PFSK-1 (cell line): ENCODE results near the gene SLC66A3.

Experiments used
- FOXP2 ChIP-seq: optimal IDR thresholded peaks from 2 replicates; pipeline ENCODE3; 2011; ENCODE audit warnings: borderline replicate concordance, control low read depth, inconsistent platforms; ENCODE audit not compliant: insufficient read depth; ENCODE audit errors: extremely low read length, extremely low read depth
- POLR2AphosphoS5 ChIP-seq: IDR thresholded peaks from 2 replicates; pipeline ENCODE4 v1.6.1; 2012; ENCODE audit warnings: low read depth, mild to moderate bottlenecking, control low read depth, low read length, moderate library complexity
- REST ChIP-seq, 2 experiments: IDR thresholded peaks; 2 replicates each; pipeline versions ENCODE4 v1.6.1 to v1.8.0; 2011 to 2012; ENCODE audit warnings: low read depth in 2 of 2, low read length in 2 of 2, control low read depth in 1 of 2, inconsistent platforms in 1 of 2, mild to moderate bottlenecking in 1 of 2, moderate library complexity in 1 of 2; ENCODE audit not compliant: insufficient read depth in 1 of 2
- SIN3A ChIP-seq: IDR thresholded peaks from 2 replicates; pipeline ENCODE4 v1.6.1; 2012; ENCODE audit warnings: mild to moderate bottlenecking, low read length, moderate library complexity, borderline replicate concordance; ENCODE audit not compliant: insufficient read depth
- TAF1 ChIP-seq: IDR thresholded peaks from 2 replicates; pipeline ENCODE4 v1.6.1; 2012; ENCODE audit warnings: low read length, control low read depth, borderline replicate concordance; ENCODE audit not compliant: insufficient read depth

The SLC66A3 gene

GRCh38 chr2:11154016-11154922, 998 bp upstream of the SLC66A3 start:
- TF ChIP-seq POLR2AphosphoS5, result no peak
- no peak for TF ChIP-seq FOXP2
- TF ChIP-seq REST (IDR thresholded peaks at IDR 0.05; ENCODE audit: insufficient read depth in 1 of 2, low read depth in 2 of 2, low read length in 2 of 2), result no peak
- TF ChIP-seq TAF1, result no peak
- no peak for TF ChIP-seq SIN3A

GRCh38 chr2:11154923-11155380, 315 bp upstream of the SLC66A3 start:
- TF ChIP-seq FOXP2 (peak; percentile 79), POLR2AphosphoS5 (no peak; the same call in 1 of the 2 replicates)

- TF ChIP-seq POLR2AphosphoS5 (no peak), REST (IDR thresholded peaks at IDR 0.05; ENCODE audit: insufficient read depth in 1 of 2, low read depth in 2 of 2, low read length in 2 of 2) (no peak), FOXP2 (no peak), TAF1 (no peak), SIN3A (no peak)
These were observed 1.3 kb downstream of the SLC66A3 start for GRCh38 chr2:11156396-11157075.

- no peak for TF ChIP-seq TAF1
- no peak for TF ChIP-seq SIN3A
- no peak for TF ChIP-seq REST (IDR thresholded peaks at IDR 0.05; ENCODE audit: insufficient read depth in 1 of 2, low read depth in 2 of 2, low read length in 2 of 2)
- TF ChIP-seq FOXP2, result no peak
- TF ChIP-seq POLR2AphosphoS5, result no peak
These were observed 2.0 kb downstream of the SLC66A3 start for GRCh38 chr2:11157296-11157695.

GRCh38 chr2:11157731-11158130, 2.5 kb downstream of the SLC66A3 start:
- no peak for TF ChIP-seq REST (IDR thresholded peaks at IDR 0.05; ENCODE audit: insufficient read depth in 1 of 2, low read depth in 2 of 2, low read length in 2 of 2)
- TF ChIP-seq FOXP2, result no peak
- TF ChIP-seq SIN3A, result no peak
- no peak for TF ChIP-seq POLR2AphosphoS5
- no peak for TF ChIP-seq TAF1
